ENCODE data around the gene PSPC1.
"Not testable (repeated sequence)": the region's sequence is repeated elsewhere in the genome, so short reads cannot be mapped to it uniquely, and the experiment has no call there.

PSPC1 gene

GRCh38 chr13:19695829-19696228 is 86.9 kb downstream of the PSPC1 start:
- DNase-seq (ENCODE audit: extremely low read depth, low read depth), result no peak
- no peak for TF ChIP-seq CTCF (IDR thresholded peaks at IDR 0.05; ENCODE audit: low read depth, low read length)

DNA sequence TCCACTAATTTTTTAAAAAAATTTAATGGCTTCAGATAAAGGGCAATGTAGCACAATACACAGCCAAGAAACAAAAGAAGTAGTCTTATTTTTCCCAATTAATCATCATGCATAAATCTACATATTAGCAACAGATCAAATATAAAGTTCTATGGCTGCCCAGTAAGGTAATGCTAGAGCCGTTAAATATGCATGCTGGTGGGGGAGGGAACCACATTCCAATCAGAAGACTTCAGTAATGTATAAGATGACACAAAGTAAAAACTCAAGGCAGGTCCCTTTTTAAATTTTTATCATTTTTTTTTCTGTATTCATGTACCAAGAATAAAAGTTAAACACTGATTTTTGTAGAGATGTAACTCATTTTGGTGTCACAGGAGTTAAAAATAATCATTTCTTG is 87.3 kb downstream of the PSPC1 start:
- no peak for TF ChIP-seq CTCF (IDR thresholded peaks at IDR 0.05; ENCODE audit: low read depth, low read length)
- no peak for DNase-seq (ENCODE audit: extremely low read depth, low read depth)

- DNase-seq (ENCODE audit: extremely low read depth, low read depth), result not testable (repeated sequence)
Observed at GRCh38 chr13:19691447-19691846, 91.3 kb downstream of the PSPC1 start.

DNA sequence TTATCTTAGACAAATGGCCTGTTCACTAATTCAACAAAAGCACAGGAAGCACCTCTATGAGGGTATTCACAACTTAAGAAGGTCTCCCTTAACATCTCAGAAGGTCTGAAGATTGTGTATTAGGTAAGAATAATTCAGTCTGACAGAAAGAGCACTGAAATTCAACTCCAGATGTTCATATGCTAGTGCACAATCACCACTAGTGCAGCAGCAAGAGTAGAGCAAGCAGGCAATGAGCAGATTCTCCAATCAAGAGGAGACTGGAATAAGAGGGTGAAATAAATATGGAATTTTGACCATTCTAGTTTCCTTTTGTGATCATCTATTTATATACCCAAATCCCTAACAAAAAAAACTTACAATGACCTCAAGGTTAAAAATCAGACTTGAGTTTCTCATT is 97.3 kb downstream of the PSPC1 start:
- no peak for DNase-seq (ENCODE audit: extremely low read depth, low read depth)
- TF ChIP-seq CTCF (IDR thresholded peaks at IDR 0.05; ENCODE audit: low read depth, low read length), result no peak

- no peak for TF ChIP-seq CTCF (IDR thresholded peaks at IDR 0.05; ENCODE audit: low read depth, low read length)
- no peak for DNase-seq (ENCODE audit: extremely low read depth, low read depth)
Observed at GRCh38 chr13:19685034-19685433, 97.7 kb downstream of the PSPC1 start.

DNA sequence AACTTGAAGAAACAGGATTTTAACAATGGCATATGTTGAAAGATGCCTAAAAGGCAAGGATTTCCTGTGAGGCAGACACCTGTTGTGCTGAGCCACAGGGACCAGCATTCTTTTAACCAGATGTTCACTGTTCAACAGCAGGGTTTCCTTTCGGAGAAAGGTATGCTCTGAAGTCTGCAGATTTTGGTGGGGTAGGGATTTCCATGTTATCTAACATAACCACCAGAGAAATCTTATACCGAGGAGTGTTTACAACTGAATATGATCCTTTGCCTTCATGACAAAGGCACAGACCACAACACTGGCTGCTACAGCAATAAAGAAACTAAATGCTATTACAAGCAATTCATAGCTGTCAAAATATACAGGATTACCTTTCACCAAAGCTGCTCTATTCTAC is 101.2 kb downstream of the PSPC1 start:
- no peak for DNase-seq (ENCODE audit: extremely low read depth, low read depth)
- TF ChIP-seq CTCF (IDR thresholded peaks at IDR 0.05; ENCODE audit: low read depth, low read length), result no peak

DNA sequence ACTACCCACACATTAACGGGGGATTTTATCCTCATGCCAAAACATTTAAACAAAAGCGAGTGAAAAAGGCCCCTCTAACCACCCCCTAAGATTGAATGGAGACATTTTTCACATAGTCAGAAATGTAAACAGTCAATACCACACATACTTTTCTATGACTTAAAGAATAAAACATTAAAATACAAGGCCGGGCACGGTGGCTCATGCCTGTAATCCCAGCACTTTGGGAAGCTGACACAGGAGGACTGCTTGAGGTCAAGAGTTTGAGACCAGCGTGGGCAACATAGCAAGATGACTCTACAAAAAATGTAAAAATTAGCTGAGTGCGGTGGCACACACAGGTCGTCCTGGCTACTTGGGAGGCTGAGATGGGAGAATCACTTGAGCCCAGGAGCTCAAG is 102.0 kb downstream of the PSPC1 start:
- TF ChIP-seq CTCF (IDR thresholded peaks at IDR 0.05; ENCODE audit: low read depth, low read length), result no peak
- DNase-seq (ENCODE audit: extremely low read depth, low read depth), result no peak

DNA sequence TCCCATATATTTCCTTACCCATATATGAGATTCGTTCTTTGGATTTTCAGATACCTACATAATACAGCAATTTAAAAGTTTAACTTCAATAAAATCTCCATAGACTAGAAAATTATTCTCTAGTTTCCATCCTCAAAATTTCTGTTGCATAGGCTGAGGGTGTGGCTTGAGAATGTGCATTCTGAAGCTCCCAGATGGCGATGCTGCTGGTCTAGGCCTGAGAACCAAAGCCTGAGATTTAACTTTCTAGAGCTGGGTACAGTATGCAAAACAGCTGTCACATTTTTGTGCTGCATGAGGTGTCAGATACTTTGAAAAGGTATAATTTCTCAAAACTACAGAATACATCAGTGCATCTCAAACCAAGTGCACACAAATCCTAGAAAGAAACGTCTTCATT is 106.6 kb downstream of the PSPC1 start:
- no peak for TF ChIP-seq CTCF (IDR thresholded peaks at IDR 0.05; ENCODE audit: low read depth, low read length)
- DNase-seq (ENCODE audit: extremely low read depth, low read depth), result no peak
